HG03558 (cell line): ENCODE measurements around the gene CPNE2.

Experiments
- ATAC-seq: cut with Tn5 transposase; IDR thresholded peaks from one replicate; pipeline ENCODE4 v1.9.1; 2021; ENCODE audit warnings: moderate number of reproducible peaks; ENCODE audit not compliant: unreplicated experiment; ENCODE audit errors: extremely low read depth

CPNE2 gene

DNA sequence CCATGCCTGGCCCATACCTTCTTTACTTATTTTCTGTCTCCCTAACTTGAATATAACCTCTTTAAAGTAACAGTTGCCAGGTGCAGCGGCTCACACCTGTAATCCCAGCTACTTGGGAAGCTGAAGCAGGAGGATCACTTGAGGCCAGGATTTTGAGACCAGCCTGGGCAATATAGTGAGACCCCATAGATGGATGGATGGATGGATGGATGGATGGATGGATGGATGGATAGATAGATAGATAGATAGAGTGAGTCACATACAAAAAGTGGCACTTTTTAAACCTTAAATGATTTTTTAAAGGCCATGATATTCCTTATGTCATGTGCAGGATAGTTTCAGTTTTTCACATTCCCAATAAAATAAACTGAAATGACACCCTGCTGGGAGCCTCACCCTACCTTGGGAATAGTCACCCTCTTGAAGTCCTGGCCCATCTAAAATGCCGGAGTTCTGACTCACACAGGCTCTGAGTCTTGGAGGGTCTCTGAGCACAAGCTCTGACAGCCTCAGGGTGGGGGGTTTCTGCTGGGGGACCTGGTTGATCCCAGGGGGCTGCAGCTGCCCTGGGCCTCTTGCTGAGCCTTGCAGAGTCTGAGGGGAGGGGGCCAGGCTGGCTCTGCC, 26.2 kb downstream of the CPNE2 start:
- no peak for ATAC-seq

DNA sequence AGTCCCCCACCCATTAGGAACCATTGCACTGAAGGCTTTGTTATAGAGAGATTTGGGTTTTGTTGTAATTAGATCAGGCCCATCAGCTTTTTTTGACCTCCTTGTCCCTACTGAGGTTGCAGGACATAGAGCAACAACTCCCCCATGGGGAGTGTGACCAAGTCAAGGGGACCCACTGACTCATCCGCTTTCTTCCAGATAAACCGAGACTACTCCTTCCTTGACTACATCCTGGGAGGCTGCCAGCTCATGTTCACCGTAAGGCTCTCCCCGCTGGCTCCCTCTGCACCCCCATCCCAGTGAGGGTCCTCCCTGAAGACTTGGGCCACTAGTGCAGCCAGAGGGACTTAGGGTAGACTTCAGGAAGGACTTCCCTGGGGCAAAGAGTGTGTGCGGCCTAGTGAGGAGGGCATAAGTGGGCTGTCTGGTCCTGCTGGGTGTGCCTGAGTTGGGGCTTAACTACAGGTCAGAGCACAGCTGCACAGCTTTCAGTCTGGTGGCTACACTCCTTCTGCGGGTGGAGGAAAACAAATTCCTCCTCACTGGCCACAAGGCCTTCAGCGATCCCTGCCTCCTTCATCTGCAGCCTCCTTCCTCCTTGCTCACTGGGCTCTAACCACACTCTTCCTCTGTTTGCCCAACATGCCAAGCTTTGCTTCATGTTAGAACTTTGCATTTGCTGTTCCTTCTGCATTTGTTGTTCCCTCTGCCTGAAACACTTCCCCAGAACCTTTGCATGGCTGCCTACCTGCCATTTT, 31.0 kb downstream of the CPNE2 start:
- no peak for ATAC-seq

DNA sequence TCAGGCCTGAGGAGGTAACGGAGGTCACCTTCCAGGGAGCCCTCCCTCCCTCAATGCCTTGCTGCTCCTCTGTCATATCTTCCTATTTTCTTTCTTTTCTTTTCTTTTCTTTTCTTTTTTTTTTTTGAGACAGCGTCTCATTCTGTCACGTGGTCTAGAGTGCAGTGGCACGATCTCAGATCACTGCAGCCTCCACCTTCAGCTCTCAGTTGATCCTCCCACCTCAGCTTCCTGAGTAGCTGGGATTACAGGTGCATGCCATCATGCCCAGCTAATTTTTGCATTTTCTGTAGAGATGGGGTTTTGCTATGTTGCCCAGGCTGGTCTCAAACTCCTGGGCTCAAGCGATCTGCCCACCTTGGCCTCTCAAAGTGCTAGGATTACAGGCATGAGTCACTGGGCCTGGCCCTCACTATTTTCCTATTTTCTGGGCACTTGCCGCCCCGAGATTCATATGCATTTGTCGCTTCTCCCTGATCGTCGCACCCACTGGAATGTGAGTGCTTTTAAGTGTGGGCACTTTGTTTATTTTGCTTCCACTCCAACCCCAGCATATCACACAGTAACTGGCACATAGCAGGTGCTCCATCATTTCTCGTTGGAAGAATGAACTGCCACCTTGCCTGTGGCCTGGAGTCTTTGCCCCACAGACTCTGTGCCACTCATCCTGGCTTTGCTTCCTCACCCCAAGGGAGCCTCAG, 31.7 kb downstream of the CPNE2 start:
- ATAC-seq, result no peak

DNA sequence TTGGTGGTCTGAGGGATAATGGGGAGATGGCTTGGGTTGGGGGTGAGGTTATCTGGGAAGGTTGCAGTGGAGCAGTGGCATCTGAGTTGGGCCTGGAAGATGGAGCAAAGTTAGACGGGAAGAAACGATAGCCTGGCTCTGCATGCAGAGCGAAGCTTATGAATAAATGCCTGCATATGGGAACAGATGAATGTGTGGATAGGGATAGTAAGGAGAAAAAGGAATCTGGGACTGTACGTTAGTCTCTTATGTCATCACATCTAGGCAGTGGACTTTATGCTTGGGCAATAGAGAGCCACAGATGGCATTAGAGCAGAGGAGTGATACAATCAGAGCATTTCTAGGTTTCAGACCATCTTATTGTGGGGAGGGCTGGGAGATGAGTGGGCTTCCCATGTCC, 33.0 kb downstream of the CPNE2 start:
- ATAC-seq, result no peak

DNA sequence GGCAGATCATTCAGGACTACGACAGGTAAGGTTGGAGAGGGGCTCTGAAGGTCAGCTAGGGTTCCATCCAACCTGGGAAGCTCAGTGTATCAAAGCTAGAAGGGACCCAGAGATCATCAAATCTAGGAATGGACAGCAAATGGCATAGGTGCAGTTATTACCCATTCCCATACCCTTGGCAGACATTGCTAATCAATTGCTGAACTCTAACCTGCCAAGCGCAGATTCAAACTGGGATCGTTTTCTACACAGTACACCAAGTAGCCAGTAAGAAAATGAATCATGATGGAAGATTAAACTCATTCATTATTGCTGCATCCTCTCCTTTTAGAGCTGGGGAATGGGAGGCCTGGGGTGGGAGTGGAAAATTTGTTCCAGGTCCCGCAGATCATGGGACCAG, 33.6 kb downstream of the CPNE2 start:
- no peak for ATAC-seq

DNA sequence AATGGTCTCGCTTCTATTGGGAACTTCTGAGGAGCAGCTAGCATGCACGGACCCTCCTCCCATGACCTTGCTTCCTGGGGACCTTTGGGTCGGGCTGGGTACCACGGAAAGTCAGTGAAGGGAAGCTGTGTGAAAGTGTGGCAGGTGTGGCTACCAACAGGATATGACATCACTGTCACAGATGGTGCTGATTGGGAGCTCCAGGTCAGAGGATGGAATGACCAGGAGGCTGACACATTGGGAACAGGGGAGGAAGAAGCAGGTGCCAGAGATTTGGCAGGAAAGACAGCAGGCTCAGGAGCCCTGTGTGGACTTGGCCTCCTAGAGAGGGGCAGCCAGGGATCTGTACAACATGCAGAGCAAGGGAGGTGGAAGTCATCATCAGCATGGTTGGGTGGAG, 34.0 kb downstream of the CPNE2 start:
- no peak for ATAC-seq

DNA sequence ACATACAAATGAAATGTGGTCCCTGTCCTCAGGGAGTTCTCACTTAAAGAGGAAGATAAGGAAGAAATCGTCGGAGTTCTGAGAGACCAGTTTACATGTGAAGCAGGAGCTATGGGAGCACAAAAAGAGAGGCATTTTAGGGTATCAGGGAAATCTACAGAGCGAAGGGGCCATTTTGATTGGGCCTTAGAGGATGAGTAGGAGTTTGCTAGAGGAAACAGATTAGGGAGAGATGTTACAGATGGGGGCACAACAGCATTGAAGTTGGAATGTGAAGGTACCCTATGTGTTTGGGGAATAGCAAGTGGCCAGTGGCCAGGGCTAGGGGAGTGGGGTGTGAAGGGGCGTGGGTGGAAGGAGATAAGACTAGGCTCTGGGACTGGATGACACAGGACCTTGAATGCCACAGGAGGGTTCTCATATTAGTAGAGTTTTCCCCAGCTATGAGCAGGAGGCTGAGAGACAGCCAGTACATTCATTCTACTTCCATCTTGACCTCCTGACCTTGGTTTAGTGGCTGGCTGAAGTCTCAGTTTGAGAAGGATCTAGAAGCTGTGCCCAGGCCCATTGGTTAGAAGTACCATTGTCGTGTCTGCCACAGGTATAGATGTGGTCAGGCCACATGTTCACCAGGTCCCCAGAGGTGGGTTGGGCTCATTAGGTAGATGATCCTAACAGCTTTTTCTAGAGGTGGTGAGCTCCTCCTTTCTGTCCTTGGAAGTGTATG, 34.8 kb downstream of the CPNE2 start:
- no peak for ATAC-seq

DNA sequence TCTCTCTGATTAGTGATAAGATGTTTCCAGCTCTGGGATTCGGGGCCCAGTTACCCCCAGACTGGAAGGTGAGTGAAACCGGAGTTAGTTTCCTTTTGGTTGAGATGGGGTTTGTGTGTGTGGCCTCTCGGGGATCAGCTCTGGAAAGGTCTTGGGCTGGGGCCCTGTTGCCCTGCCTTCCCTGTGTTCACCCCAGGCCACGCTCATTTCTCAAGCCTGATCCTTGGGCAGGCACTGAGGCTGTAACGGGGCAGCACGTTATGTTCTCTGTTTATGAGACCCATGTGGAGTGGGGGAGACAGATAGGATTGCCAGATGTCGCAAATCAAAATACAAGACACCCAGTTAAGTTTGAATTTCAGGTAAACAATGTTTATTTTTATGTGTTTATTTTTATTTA, 35.5 kb downstream of the CPNE2 start:
- no peak for ATAC-seq

DNA sequence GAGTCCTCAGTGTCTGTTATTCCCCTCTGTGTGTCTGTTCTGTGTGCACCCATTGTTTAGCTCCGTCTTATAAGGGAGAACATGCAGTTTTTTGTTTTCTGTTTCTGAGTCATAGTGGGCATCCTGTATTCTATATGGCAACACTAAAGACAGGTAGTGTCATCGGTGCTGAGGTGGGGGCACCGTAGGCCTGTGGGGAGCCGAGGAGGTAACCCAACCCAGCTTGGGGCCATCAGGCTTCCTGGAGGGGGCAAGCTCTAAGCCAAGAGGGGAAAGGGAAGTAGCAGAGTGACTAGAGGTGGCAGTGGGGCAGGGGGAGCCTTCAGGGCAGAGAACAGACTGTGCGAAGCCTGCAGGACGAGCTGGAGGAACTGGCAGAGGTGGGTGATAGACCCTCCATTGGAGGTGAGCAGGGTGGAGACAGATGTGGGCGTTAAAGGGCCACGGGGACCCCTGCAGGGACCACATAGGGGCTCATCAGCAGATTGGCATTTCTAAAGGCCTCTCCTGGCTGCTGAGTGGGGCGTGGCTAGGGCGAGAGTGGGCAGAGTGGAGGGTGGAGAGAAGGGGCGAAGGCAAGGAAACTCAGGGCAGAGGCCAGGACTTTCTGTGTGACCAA, 36.5 kb downstream of the CPNE2 start:
- ATAC-seq, result no peak

DNA sequence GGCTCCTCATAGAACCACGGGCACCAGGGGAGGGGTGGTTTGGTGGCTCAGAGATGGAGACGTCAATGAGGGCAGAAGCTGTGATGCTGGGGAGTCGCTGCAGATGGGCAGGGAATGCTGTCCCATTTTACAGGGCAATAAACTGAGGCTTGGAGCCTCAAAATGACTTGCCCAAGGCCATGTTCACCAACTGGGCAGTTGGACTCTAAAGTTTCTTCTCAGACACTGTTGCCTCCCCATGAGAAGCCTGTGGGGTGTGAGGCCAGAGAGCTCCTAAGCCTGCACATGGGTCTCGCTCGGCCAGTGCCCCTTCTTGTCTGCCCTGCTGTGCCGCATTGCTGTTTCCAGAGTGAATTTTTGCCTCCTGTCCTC, 38.6 kb downstream of the CPNE2 start:
- ATAC-seq, result no peak

DNA sequence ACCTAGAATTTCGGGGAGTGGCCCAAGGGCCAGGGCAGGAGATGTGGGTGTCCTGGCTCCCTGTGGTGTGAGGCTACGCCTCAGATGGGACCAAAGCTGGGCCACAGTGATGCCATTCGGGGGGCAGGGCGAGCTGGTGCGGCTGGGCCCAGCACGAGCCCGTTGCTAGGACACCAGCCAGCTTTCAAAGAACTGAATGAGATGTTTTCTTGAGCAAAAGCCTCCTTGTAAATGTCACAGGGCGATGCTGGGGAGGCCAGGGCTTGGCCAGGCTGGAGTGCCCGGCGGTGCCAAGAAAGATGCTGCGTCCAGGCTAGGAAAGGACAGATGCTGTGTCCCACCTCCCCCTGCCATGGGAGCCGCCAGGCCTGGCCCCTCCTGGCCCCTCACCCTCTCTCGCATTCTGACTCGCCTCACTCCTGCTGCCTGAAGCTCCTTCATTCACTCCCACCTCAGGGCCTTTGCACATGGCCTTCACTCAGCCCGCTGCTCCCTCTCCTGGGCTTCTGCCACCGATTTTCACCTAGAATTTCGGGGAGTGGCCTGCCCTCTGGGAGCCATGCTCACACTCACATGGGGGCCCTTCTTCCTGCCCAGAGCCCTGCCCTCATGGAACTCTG, 39.1 kb downstream of the CPNE2 start:
- ATAC-seq, result no peak

DNA sequence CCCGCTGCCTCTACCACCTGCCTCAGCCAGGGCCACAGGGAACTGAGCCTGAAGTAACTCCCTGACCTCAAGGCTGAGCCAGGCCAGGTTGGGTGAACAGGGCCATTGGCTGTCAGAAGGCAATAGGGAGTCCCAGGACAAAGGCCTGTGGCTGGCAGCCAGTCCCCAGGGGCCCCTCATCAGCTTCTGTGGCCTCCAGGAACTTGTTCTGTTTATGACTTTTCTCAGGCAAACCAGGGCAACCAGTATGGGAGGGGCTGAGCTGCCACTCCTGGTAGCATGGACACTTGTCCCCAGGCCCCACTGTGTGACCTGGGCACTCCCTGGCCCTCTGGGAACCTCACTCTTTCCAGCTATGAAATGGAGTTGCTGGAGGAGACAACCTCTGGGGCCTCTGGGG, 40.1 kb downstream of the CPNE2 start:
- no peak for ATAC-seq

DNA sequence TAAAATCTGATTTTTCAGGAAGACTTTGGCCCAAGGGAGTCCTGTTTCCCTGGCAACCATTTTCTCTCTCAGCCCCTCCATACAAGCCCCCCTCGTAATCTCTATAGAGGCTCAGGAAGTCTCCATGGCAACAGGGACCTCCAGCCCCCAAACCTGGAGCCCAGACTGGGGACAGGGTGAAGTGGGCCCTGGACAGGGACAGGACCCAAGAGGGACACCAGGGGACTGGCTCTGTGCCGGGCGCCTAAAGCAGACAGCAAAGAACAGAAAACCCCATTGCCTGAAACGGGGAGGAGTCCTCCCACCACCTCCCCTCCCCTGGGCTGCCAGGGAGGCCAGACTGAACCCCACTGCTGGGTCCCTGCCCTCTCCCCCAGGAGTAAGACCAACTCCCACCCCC, 40.6 kb downstream of the CPNE2 start:
- no peak for ATAC-seq

DNA sequence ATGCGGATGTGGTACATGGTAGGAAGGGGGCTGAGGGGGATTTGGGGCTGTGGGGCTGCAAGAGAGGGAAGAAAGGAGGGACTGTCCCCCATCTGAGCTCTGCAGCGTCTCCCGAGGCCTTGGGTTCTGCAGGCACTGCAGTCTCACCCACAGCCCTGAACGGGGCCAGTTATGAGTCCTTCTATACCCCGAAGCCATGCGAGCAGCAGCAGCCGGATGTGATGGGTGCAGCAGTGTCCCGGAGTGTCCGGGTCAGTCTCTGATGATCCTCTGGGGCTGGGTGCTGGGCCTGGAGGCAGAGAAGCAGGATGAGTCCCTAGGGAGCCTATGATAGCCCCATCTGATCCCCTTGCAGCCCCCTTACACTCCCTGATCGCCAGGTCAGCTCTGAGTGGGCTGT, 41.5 kb downstream of the CPNE2 start:
- no peak for ATAC-seq

DNA sequence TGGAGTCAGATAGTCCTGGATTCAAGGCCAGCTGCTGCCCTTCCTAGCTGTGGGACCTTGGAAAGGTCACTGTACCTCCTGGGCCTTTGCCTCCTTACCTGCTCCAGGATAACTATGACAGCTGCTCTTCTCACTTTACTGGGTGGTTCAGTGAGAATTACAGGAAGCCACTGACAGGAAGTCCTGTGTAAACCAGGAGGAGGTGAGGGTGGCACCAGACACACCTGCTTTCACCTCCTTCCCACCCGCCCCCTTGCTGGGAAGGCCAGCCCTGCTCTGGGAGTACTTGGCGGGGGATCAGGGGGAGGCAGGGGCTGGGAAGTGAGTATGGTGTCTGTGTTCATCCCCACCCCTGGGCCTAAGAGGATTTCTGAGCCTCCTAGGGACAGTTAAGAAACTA, 42.6 kb downstream of the CPNE2 start:
- no peak for ATAC-seq

DNA sequence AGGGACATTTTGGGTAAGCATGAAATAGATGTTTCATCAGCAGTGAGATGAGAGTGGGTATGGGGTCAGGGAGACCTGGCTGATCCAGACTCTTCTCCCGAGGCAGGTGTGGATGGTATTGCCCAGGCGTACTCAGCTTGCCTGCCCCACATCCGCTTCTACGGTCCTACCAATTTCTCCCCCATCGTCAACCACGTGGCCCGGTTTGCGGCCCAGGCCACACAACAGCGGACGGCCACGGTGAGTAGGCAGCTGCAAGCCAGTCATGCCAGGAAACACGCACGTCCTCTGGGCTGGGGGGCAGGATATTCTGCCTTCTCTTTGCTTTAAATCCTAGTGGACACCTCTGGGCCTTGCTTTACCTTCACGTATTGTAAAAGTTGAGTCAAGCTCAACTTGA, 44.7 kb downstream of the CPNE2 start:
- ATAC-seq, result no peak

DNA sequence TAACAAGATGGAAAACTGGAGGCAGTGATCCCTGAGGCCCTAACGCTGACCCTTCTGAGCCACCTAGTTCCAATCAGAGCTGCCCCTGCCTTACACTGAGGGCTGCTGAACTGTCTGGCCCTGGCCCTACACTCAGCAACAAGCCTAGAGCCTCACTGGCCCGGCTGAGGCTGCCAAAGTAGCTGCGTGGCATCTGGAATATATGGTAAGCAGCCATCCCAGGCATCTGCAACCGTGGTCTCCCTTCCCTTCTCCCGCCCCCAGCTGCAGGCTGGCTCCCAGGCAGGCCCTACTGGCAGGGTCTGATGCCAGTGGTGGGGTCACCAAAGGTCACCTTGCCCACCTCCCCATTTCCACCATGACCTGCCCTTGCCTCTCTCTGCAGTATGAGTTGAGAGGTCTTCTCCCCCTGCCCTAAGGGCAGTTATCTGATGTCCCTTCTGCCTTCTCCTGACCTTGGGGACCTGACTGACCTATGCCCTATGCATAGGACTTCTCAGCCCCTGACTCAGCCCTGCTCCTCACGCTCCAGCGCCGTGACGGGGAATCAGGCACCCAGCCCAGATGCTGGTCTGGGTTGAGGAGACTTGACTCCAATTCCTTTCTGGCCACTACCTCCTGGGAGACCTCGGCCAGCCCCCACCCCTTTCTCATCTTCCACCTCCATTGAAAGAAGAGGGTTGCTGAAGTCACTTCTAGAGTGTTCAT, 45.3 kb downstream of the CPNE2 start:
- no peak for ATAC-seq

DNA sequence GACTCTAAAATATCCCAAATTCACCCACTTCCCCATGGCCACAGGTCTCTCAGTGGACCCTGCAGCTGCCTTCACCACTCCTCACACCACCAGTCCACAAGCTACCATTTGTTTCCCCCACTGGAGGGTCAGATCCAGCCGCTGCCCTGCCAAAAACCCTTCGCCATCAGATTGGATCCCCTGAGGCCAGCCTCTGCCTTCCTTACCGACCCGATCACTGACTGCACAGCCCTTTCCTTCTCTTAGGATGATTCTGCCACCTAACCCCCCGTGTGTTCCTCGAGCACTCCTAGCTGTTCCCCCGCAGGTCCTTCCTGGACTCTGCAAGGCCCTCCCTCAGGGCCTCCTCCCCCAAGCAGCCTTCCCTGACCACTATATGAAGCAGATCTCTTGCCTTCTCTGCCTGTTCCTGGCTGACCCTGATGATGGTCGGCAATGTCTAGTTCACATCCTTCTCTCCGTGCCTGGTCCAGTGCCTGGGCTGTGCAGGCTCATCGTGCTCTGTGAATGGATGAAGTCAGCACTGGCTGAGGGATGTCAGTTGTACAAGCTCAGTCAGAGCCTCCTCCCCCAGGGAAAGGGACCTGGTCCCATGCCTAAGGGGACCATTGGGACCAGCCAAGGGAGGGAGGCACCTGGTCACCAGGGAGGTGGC, 46.0 kb downstream of the CPNE2 start:
- ATAC-seq, result no peak
